GM12891 (cell line): ENCODE results near the gene RHPN2.

ENCODE experiments used
- DNase-seq: peaks from one replicate; pipeline ENCODE4 v3.0.0; 2011; ENCODE audit warnings: low spot score; ENCODE audit not compliant: insufficient read length
- FAIRE-seq: peaks from 2 replicates; lab custom pipeline; 2011; peaks lifted over from hg19 to GRCh38; lab: Jason Lieb, UNC
- PAX5 ChIP-seq: IDR thresholded peaks from 2 replicates; pipeline ENCODE4 v1.6.1; 2011; ENCODE audit warnings: low read length, moderate library complexity, mild to moderate bottlenecking; ENCODE audit not compliant: insufficient read depth, severe bottlenecking
- POLR2A ChIP-seq: IDR thresholded peaks from 2 replicates; pipeline ENCODE4 v1.6.1; 2011; ENCODE audit warnings: low read depth, low read length, control low read depth
- POLR2AphosphoS5 ChIP-seq: IDR thresholded peaks from 2 replicates; pipeline ENCODE4 v1.6.1; 2011; ENCODE audit warnings: low read depth, low read length, control low read depth
- POU2F2 ChIP-seq: IDR thresholded peaks from 2 replicates; pipeline ENCODE4 v1.6.1; 2011; ENCODE audit warnings: low read depth, mild to moderate bottlenecking, control low read depth, low read length, moderate library complexity
- SPI1 ChIP-seq: IDR thresholded peaks from 2 replicates; pipeline ENCODE4 v1.6.1; 2011; ENCODE audit warnings: low read depth, low read length, control low read depth
- TAF1 ChIP-seq: IDR thresholded peaks from 2 replicates; pipeline ENCODE4 v1.6.1; 2011; ENCODE audit warnings: low read depth, low read length, control low read depth

RHPN2 gene

GRCh38 chr19:32930567-32930966 is 134.1 kb downstream of the RHPN2 start:
- DNase-seq (no peak), FAIRE-seq (no peak)
- TF ChIP-seq TAF1 (no peak), PAX5 (no peak), SPI1 (no peak), POLR2AphosphoS5 (no peak), POLR2A (no peak), POU2F2 (no peak)

- TF ChIP-seq SPI1 (no peak), POLR2AphosphoS5 (no peak), TAF1 (no peak), PAX5 (no peak), POU2F2 (no peak), POLR2A (no peak)
- DNase-seq (no peak), FAIRE-seq (no peak)
Observed at GRCh38 chr19:32928806-32929205, 135.9 kb downstream of the RHPN2 start.
